HepG2 (cell line): Measurements from ENCODE around the gene KCTD19. TPM values are rescaled to one million over a fixed set of nuclear protein-coding genes. Genes with fewer than 3 reads are reported as not detected.
A peak's percentile ranks its signal among the peaks of the same experiment; 100 is the strongest.

Source experiments
- ATAC-seq: fragments of 200-7000 bp; cut with Tn5 transposase; 3 replicates; pipeline ENCODE4 v1.9.1; 2020; ENCODE audit warnings: mild to moderate bottlenecking, moderate library complexity
- BruUV-seq: library from RNA; stranded (reverse); fragments of 400-500 nt; replicated peaks from 2 replicates; lab custom pipeline; 2021; lab: Mats Ljungman, UMichigan
- CTCF ChIA-PET: fragments of 300-600 bp; formaldehyde crosslinking; extraction: SDS; loops from one replicate; lab custom pipeline; 2021; ENCODE audit warnings: low total read pairs, inconsistent platforms, low intra/inter-chr PET ratio; lab: Yijun Ruan, JAX
- POLR2A ChIA-PET: fragments of 350-600 bp; sonication (Branson Sonifier 250); formaldehyde crosslinking; loops from one replicate; lab custom pipeline; 2020; ENCODE audit warnings: antibody characterized with exemption, inconsistent platforms; lab: Yijun Ruan, JAX
- DNase-seq: peaks from one replicate; pipeline ENCODE4 v3.0.0-alpha.2; 2015; ENCODE audit warnings: low spot score
- FAIRE-seq: peaks from 3 replicates; lab custom pipeline; 2011; peaks lifted over from hg19 to GRCh38; lab: Jason Lieb, UNC
- H2AFZ ChIP-seq: one replicate; pipeline ENCODE4 v1.6.1; 2011; ENCODE audit warnings: low read length, inconsistent platforms
- H3K27ac ChIP-seq: fragments of 300-600 bp; 3 replicates; pipeline ENCODE4 v1.8.0; 2011; ENCODE audit warnings: mixed run types, mild to moderate bottlenecking, mixed read lengths, low read length, inconsistent platforms; ENCODE audit not compliant: insufficient read depth; ENCODE audit errors: extremely low read length
- H3K27me3 ChIP-seq, 2 experiments: fragments of 200-600 bp in 1 of 2; 2 replicates in 1 of 2; 3 replicates in 1 of 2; pipeline versions ENCODE4 v1.6.0 to v1.8.0; 2011; ENCODE audit warnings: low read length in 2 of 2, mild to moderate bottlenecking in 2 of 2, moderate library complexity in 2 of 2, inconsistent platforms in 1 of 2; ENCODE audit not compliant: insufficient read depth in 2 of 2, control insufficient read depth in 1 of 2
- H3K36me3 ChIP-seq, 2 experiments: fragments of 200-600 bp in 1 of 2; replicated peaks in 1 of 2; 2 replicates in 1 of 2; 3 replicates in 1 of 2; pipeline versions ENCODE4 v1.5.1 to v1.8.0; 2011; ENCODE audit warnings: low read length in 2 of 2, inconsistent platforms in 1 of 2; ENCODE audit not compliant: insufficient read depth in 2 of 2, control insufficient read depth in 1 of 2
- H3K4me1 ChIP-seq: 2 replicates; pipeline ENCODE4 v1.5.1; 2012; ENCODE audit warnings: low read length, inconsistent platforms; ENCODE audit not compliant: insufficient read depth
- H3K4me2 ChIP-seq: 2 replicates; pipeline ENCODE4 v1.6.0; 2011; ENCODE audit warnings: low read depth, low read length, inconsistent platforms
- H3K4me3 ChIP-seq, 3 experiments: fragments of 200-600 bp in 1 of 3; sonication (generic), shearing (Covaris generic) in 1 of 3; replicated peaks in 1 of 3; 2 replicates each; pipeline ENCODE4 v1.5.1; 2011 to 2016; ENCODE audit warnings: low read length in 3 of 3, inconsistent platforms in 2 of 3, low read depth in 2 of 3, mild to moderate bottlenecking in 2 of 3, control low read depth in 1 of 3, mixed read lengths in 1 of 3; ENCODE audit not compliant: insufficient read depth in 1 of 3
- H3K79me2 ChIP-seq: one replicate; pipeline ENCODE4 v1.6.1; 2011; ENCODE audit warnings: low read length, inconsistent platforms; ENCODE audit not compliant: insufficient read depth
- H3K9ac ChIP-seq: 2 replicates; pipeline ENCODE4 v1.6.0; 2011; ENCODE audit warnings: mild to moderate bottlenecking, low read depth, low read length, inconsistent platforms; ENCODE audit not compliant: insufficient read depth
- H3K9me3 ChIP-seq: 2 replicates; pipeline ENCODE4 v1.5.1; 2012; ENCODE audit warnings: mild to moderate bottlenecking, low read length
- H4K20me1 ChIP-seq: 2 replicates; pipeline ENCODE4 v1.6.0; 2011; ENCODE audit warnings: inconsistent platforms, mild to moderate bottlenecking, low read length, moderate library complexity; ENCODE audit not compliant: insufficient read depth
- FOXO1 ChIP-seq: sonication (generic); formaldehyde crosslinking; IDR thresholded peaks from 2 replicates; pipeline ENCODE4 v1.4.0; 2020; ENCODE audit warnings: missing genetic modification reagents
- KAT7 ChIP-seq: IDR thresholded peaks from 2 replicates; pipeline ENCODE4 v1.6.1; 2018; ENCODE audit warnings: borderline replicate concordance, missing compliant biosample characterization
- NFIB ChIP-seq: sonication (generic); formaldehyde crosslinking; IDR thresholded peaks from 2 replicates; pipeline ENCODE4 v1.9.0; 2021; ENCODE audit warnings: missing genetic modification reagents, mild to moderate bottlenecking, borderline replicate concordance
- PHF21A ChIP-seq: sonication (generic); formaldehyde crosslinking; IDR thresholded peaks from 2 replicates; pipeline ENCODE4 v1.5.0; 2020; ENCODE audit warnings: mild to moderate bottlenecking, missing genetic modification reagents
- SIN3B ChIP-seq: fragments of 150-350 bp; IDR thresholded peaks from 2 replicates; pipeline ENCODE4 v1.6.1; 2014; ENCODE audit warnings: low read length
- SMAD9 ChIP-seq: sonication (generic); formaldehyde crosslinking; IDR thresholded peaks from 2 replicates; pipeline ENCODE4 v1.5.1; 2020; ENCODE audit warnings: mild to moderate bottlenecking, missing genetic modification reagents
- SRSF1 ChIP-seq: fragments of 200-400 bp; formaldehyde crosslinking; optimal IDR thresholded peaks from 2 replicates; pipeline ENCODE3; 2017; ENCODE audit warnings: mild to moderate bottlenecking, low read depth, low read length, moderate library complexity
- TCF7L2 ChIP-seq: IDR thresholded peaks from 2 replicates; pipeline ENCODE4 v1.6.1; 2011; ENCODE audit warnings: mild to moderate bottlenecking, low read depth, low read length, moderate library complexity
- ZNF160 ChIP-seq: sonication (generic); formaldehyde crosslinking; IDR thresholded peaks from 2 replicates; pipeline ENCODE4 v1.8.0; 2022; ENCODE audit warnings: mild to moderate bottlenecking, inconsistent platforms, missing genetic modification reagents
- WGBS: methylation state at CpG from one replicate; pipeline ENCODE4 v1.1.6; 2017; ENCODE audit warnings: low lambda C conversion rate; 5-methylcytosine and 5-hydroxymethylcytosine counted together
- in situ Hi-C: cut with HindIII; loops from 2 replicates; pipeline ENCODE4 v1.10.0; 2017; ENCODE audit warnings: low pct_unique_long_range_greater_than_20kb; ENCODE audit not compliant: extremely low pct_ligation_motif_present
- intact Hi-C: fragments of 100-400 bp; cut with micrococcal nuclease; formaldehyde crosslinking; loops from one replicate; pipeline ENCODE4 v1.10.0; 2022; ENCODE audit not compliant: unreplicated experiment
- polyA plus RNA-seq, 8 experiments: library from polyadenylated mRNA; depleted of rRNA in 3 of 8; stranded (reverse) in 7 of 8; unstranded in 1 of 8; fragments of >200 nt; fragmentation: Illumina TruSeq in 4 of 8; extraction: Trizol in 4 of 8; gene quantifications; 2 replicates each; pipeline versions ENCODE4 v1.2.1 to v1.2.3, GENCODE V29; 2011 to 2016; ENCODE audit warnings: low read depth in 4 of 8, missing spikeins in 1 of 8, mixed read lengths in 1 of 8; ENCODE audit not compliant: insufficient read depth in 1 of 8
- total RNA-seq, 5 experiments: library from RNA; depleted of rRNA; stranded (reverse); fragments of >200 nt; fragmentation: Illumina TruSeq; extraction: Trizol; gene quantifications; 2 replicates each; pipeline ENCODE4 v1.2.3, GENCODE V29; 2016; ENCODE audit warnings: low read depth in 1 of 5
- TF ChIP-seq, protein P1 (sequence below): sonication (generic); formaldehyde crosslinking; IDR thresholded peaks from 2 replicates; pipeline ENCODE4 v1.4.0; 2020; ENCODE audit warnings: missing genetic modification reagents
- TF ChIP-seq, protein P2 (sequence below): sonication (generic); formaldehyde crosslinking; conservative IDR thresholded peaks from 2 replicates; pipeline ENCODE4 v1.4.0; 2020; ENCODE audit warnings: missing genetic modification reagents
- TF ChIP-seq, protein P3 (sequence below): sonication (generic); formaldehyde crosslinking; IDR thresholded peaks from 2 replicates; pipeline ENCODE4 v1.4.0; 2020; ENCODE audit warnings: mild to moderate bottlenecking, missing genetic modification reagents
- TF ChIP-seq, protein P4 (sequence below): sonication (generic); formaldehyde crosslinking; IDR thresholded peaks from 2 replicates; pipeline ENCODE4 v1.4.0; 2020; ENCODE audit warnings: missing genetic modification reagents

Gene KCTD19
- total and polyA plus RNA-seq, 2 of the 13 experiments (the other 11 are each of a cell fraction or from before 2014, with no cell fraction given), result not detected

DNA sequence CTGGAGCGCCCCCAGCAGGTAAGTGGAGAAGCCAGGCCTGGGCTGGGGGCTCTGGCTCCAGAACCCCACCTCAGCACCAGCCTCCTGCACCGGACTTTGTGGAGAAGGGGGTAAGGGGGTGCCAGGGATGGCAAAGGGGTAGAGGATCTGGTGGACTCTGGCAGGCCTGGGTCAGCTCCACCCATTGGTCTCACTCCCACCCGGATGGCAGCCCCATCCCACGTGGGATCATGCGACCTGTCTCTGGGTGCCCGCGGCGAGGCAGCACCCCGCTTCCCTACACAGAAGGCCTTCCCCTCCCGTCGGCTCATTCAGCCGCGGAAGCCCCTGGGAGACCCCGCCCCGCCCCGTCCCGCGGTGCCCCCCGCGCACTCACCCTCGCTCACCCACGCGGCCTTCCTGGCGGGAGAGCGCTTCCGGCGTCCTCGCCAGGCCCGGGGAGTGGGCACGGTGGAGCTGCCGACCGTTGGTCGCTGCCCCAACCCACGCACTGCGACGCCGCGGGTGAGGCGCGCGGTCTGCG, 47.7 kb downstream of the KCTD19 start:
- in situ Hi-C loops, result no loop called here
- Histone ChIP-seq H3K27ac (peak overlapping the region; percentile 41), H2AFZ (no peak overlapping the region)
- TF ChIP-seq, protein P1, sequence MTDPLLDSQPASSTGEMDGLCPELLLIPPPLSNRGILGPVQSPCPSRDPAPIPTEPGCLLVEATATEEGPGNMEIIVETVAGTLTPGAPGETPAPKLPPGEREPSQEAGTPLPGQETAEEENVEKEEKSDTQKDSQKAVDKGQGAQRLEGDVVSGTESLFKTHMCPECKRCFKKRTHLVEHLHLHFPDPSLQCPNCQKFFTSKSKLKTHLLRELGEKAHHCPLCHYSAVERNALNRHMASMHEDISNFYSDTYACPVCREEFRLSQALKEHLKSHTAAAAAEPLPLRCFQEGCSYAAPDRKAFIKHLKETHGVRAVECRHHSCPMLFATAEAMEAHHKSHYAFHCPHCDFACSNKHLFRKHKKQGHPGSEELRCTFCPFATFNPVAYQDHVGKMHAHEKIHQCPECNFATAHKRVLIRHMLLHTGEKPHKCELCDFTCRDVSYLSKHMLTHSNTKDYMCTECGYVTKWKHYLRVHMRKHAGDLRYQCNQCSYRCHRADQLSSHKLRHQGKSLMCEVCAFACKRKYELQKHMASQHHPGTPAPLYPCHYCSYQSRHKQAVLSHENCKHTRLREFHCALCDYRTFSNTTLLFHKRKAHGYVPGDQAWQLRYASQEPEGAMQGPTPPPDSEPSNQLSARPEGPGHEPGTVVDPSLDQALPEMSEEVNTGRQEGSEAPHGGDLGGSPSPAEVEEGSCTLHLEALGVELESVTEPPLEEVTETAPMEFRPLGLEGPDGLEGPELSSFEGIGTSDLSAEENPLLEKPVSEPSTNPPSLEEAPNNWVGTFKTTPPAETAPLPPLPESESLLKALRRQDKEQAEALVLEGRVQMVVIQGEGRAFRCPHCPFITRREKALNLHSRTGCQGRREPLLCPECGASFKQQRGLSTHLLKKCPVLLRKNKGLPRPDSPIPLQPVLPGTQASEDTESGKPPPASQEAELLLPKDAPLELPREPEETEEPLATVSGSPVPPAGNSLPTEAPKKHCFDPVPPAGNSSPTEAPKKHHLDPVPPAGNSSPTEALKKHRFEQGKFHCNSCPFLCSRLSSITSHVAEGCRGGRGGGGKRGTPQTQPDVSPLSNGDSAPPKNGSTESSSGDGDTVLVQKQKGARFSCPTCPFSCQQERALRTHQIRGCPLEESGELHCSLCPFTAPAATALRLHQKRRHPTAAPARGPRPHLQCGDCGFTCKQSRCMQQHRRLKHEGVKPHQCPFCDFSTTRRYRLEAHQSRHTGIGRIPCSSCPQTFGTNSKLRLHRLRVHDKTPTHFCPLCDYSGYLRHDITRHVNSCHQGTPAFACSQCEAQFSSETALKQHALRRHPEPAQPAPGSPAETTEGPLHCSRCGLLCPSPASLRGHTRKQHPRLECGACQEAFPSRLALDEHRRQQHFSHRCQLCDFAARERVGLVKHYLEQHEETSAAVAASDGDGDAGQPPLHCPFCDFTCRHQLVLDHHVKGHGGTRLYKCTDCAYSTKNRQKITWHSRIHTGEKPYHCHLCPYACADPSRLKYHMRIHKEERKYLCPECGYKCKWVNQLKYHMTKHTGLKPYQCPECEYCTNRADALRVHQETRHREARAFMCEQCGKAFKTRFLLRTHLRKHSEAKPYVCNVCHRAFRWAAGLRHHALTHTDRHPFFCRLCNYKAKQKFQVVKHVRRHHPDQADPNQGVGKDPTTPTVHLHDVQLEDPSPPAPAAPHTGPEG (CRISPR knock-in tag), result peak; percentile 48
- TF ChIP-seq, protein P2, sequence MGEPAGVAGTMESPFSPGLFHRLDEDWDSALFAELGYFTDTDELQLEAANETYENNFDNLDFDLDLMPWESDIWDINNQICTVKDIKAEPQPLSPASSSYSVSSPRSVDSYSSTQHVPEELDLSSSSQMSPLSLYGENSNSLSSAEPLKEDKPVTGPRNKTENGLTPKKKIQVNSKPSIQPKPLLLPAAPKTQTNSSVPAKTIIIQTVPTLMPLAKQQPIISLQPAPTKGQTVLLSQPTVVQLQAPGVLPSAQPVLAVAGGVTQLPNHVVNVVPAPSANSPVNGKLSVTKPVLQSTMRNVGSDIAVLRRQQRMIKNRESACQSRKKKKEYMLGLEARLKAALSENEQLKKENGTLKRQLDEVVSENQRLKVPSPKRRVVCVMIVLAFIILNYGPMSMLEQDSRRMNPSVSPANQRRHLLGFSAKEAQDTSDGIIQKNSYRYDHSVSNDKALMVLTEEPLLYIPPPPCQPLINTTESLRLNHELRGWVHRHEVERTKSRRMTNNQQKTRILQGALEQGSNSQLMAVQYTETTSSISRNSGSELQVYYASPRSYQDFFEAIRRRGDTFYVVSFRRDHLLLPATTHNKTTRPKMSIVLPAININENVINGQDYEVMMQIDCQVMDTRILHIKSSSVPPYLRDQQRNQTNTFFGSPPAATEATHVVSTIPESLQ (CRISPR knock-in tag), result no peak
- no peak for TF ChIP-seq KAT7 (CRISPR knock-in tag)
- TF ChIP-seq SMAD9, result 0 out of 2 replicates have a peak, but pooled peaks have one; percentile 47
- TF ChIP-seq FOXO1 (CRISPR knock-in tag), result 0 out of 2 replicates have a peak, but pooled peaks have one; percentile 10
- TF ChIP-seq TCF7L2, result no peak
- TF ChIP-seq PHF21A, result no peak
- peak; percentile 72 for TF ChIP-seq SRSF1
- no peak for TF ChIP-seq SIN3B
- TF ChIP-seq, protein P3, sequence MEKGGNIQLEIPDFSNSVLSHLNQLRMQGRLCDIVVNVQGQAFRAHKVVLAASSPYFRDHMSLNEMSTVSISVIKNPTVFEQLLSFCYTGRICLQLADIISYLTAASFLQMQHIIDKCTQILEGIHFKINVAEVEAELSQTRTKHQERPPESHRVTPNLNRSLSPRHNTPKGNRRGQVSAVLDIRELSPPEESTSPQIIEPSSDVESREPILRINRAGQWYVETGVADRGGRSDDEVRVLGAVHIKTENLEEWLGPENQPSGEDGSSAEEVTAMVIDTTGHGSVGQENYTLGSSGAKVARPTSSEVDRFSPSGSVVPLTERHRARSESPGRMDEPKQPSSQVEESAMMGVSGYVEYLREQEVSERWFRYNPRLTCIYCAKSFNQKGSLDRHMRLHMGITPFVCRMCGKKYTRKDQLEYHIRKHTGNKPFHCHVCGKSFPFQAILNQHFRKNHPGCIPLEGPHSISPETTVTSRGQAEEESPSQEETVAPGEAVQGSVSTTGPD (CRISPR knock-in tag), result no peak
- TF ChIP-seq ZNF160, result no peak
- TF ChIP-seq, protein P4, sequence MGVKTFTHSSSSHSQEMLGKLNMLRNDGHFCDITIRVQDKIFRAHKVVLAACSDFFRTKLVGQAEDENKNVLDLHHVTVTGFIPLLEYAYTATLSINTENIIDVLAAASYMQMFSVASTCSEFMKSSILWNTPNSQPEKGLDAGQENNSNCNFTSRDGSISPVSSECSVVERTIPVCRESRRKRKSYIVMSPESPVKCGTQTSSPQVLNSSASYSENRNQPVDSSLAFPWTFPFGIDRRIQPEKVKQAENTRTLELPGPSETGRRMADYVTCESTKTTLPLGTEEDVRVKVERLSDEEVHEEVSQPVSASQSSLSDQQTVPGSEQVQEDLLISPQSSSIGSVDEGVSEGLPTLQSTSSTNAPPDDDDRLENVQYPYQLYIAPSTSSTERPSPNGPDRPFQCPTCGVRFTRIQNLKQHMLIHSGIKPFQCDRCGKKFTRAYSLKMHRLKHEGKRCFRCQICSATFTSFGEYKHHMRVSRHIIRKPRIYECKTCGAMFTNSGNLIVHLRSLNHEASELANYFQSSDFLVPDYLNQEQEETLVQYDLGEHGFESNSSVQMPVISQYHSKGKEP (CRISPR knock-in tag), result no peak
- no peak for TF ChIP-seq NFIB

More for the DNA sequence above, 47.7 kb downstream of the KCTD19 start:
- FAIRE-seq (no peak), DNase-seq (no peak), ATAC-seq (peak; percentile 62)
- intact Hi-C loops, result loop anchor here (5.0 kb wide), 1 partner anchor 188 kb away; no protein-coding TSS in a partner anchor
- Histone ChIP-seq H3K4me3 (peak overlapping the region; percentile 57 to 89 (median 67)), H3K36me3 (peaks cover 3 to 14% of the 10 kb centered on the region in 2 experiments; a peak in 3 of 5 replicates), H3K27me3 (no peaks in the 10 kb centered on the region), H3K9me3 (no peaks in the 10 kb centered on the region), H3K4me1 (peaks cover 28% of the 10 kb centered on the region), H3K9ac (peak overlapping the region; percentile 76), H4K20me1 (no peaks in the 10 kb centered on the region), H3K4me2 (peak overlapping the region; percentile 99), H3K79me2 (peaks cover 4% of the 10 kb centered on the region)
- no TSS peak for BruUV-seq
- POLR2A ChIA-PET, result interaction anchor here (0.9 to 2.6 kb wide), 4 partner anchors 9 to 167 kb away, joined by 3 to 16 read pairs (median 4); partner anchors contain the start of gene FHOD1
- CTCF ChIA-PET, result interaction anchor here (1.2 to 1.8 kb wide), 5 partner anchors 129 to 261 kb away, joined by 3 to 7 read pairs (median 4); partner anchors contain the start of gene ZDHHC1
- WGBS, result under 1% methylated on average over 26 of the region's 42 CpGs
